ENCODE measurements around the gene PARD3B.
A peak's percentile ranks its signal among the peaks of the same experiment; 100 is the strongest.

Gene PARD3B

DNA sequence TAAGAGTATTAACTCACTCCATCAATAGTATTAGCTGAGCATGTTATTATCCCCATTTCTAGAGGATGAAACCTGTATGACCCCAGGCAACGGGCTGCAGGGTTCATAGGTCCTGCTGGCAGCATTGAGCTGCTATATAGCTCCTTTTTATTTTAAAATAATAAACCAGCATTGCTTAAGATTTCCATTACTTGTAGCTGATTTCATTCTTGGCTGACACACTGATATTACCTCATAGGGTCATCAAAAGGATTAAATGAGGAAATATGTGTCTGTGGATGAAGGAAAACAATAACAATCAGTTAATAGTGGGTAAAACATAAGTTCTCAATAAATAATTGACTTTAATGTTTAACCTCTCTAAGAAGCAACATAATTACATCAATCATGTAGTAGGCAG lies 1088.7 kb downstream of the PARD3B start:
- no peaks in the 10 kb centered on the region for H3K9me3 Mint-ChIP-seq
- ATAC-seq (no peak), DNase-seq (no peak)
- H3K36me3 Mint-ChIP-seq (ENCODE audit: low read depth) = no peaks in the 10 kb centered on the region
- no peaks in the 10 kb centered on the region for H3K27me3 Mint-ChIP-seq
- H3K27ac Mint-ChIP-seq = no peak overlapping the region
- H3K4me1 Mint-ChIP-seq = peaks cover 10% of the 10 kb centered on the region
- H3K4me3 Mint-ChIP-seq = no peak overlapping the region

GRCh38 chr2:205636549-205637319 lies 1091.5 kb downstream of the PARD3B start:
- Mint-ChIP-seq H3K27ac (no peak overlapping the region), H3K4me1 (peaks cover 8% of the 10 kb centered on the region), H3K4me3 (no peak overlapping the region), H3K36me3 (ENCODE audit: low read depth) (no peaks in the 10 kb centered on the region), H3K9me3 (no peaks in the 10 kb centered on the region), H3K27me3 (no peaks in the 10 kb centered on the region)
- ATAC-seq (no peak), DNase-seq (no peak)

GRCh38 chr2:205637320-205637602 lies 1092.0 kb downstream of the PARD3B start:
- Mint-ChIP-seq H3K27ac (no peak overlapping the region), H3K27me3 (peaks cover 2% of the 10 kb centered on the region), H3K4me1 (peaks cover 8% of the 10 kb centered on the region), H3K36me3 (ENCODE audit: low read depth) (no peaks in the 10 kb centered on the region), H3K9me3 (no peaks in the 10 kb centered on the region), H3K4me3 (no peak overlapping the region)
- DNase-seq (no peak), ATAC-seq (no peak)

- Mint-ChIP-seq H3K4me3 (no peak overlapping the region), H3K36me3 (ENCODE audit: low read depth) (no peaks in the 10 kb centered on the region), H3K27me3 (peaks cover 6% of the 10 kb centered on the region), H3K9me3 (no peaks in the 10 kb centered on the region), H3K27ac (no peak overlapping the region), H3K4me1 (peaks cover 8% of the 10 kb centered on the region)
- ATAC-seq (no peak), DNase-seq (no peak)
These were observed 1092.7 kb downstream of the PARD3B start for GRCh38 chr2:205637779-205638503.

GRCh38 chr2:205640716-205641115 lies 1095.4 kb downstream of the PARD3B start:
- Mint-ChIP-seq H3K9me3 (no peaks in the 10 kb centered on the region), H3K4me1 (peaks cover 8% of the 10 kb centered on the region), H3K27me3 (peaks cover 16% of the 10 kb centered on the region), H3K4me3 (no peak overlapping the region), H3K36me3 (ENCODE audit: low read depth) (no peaks in the 10 kb centered on the region), H3K27ac (no peak overlapping the region)
- no peak for DNase-seq
- ATAC-seq = no peak

DNA sequence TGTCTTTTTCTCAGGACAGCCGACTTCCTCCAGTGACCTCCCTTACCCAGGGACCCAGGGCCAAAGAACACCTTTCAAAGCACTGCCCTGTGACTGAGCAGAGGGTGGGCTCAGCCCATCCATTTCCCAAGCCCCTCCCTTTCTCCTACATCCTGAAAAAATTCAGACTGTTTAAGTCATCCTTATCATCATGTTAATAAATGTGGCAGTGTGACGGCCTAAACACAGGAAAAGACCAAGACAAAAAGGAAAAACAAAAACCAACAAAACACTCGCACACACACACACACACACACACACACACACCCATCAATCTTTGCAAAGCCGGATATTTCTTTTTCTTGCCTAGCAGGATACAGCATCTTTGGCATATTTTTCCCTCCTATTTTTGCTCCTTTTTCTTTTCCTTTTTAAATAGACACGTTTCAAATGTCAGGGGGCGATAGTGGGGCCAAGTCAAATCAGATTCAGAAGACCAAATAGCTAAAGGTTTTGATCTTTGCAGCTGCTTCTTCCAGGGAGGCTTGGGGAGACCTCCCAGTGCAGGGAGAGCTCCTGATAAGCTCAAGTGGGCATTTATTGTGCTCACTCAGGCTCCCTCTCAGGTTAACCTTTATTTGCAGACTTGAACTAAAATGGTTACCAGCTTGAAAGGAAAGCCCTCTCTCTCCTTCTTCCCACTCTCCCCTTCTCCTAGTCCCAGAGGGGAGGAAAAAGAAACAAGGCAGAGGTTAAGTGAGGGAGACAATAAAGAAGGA lies 1097.5 kb downstream of the PARD3B start:
- peaks cover 19% of the 10 kb centered on the region for H3K27me3 Mint-ChIP-seq
- no peaks in the 10 kb centered on the region for H3K36me3 Mint-ChIP-seq (ENCODE audit: low read depth)
- H3K27ac Mint-ChIP-seq = no peak overlapping the region
- no peak for DNase-seq
- ATAC-seq = no peak
- H3K9me3 Mint-ChIP-seq = no peaks in the 10 kb centered on the region
- peaks cover 2% of the 10 kb centered on the region for H3K4me1 Mint-ChIP-seq
- H3K4me3 Mint-ChIP-seq = no peak overlapping the region

DNA sequence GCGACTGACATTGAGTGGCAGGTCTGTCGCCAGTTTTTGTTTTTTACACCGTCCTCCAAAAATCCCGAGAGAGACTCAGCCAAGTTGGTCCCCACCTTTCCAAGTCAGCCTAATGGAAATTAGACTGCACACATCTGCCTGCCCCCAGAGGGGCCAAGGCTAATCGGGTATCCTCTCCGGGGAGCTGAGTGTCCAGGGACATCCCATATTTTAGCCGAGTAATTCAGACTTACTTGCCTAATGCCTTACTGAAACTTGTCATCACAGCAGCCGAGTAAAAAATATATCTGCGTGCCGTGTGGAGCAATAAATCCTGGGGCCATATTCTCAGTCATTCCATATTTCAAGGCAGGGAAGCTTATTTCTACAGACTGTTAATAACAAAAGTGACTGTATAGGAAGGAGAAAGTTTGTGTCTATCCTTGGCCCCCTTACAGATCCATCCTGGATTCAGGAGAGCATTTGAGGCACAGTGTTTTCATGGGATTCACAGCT lies 1098.2 kb downstream of the PARD3B start:
- no peaks in the 10 kb centered on the region for H3K36me3 Mint-ChIP-seq (ENCODE audit: low read depth)
- H3K9me3 Mint-ChIP-seq = no peaks in the 10 kb centered on the region
- peaks cover 19% of the 10 kb centered on the region for H3K27me3 Mint-ChIP-seq
- H3K27ac Mint-ChIP-seq = no peak overlapping the region
- no peak for ATAC-seq
- DNase-seq = no peak
- no peak overlapping the region for H3K4me3 Mint-ChIP-seq
- no peaks in the 10 kb centered on the region for H3K4me1 Mint-ChIP-seq

DNA sequence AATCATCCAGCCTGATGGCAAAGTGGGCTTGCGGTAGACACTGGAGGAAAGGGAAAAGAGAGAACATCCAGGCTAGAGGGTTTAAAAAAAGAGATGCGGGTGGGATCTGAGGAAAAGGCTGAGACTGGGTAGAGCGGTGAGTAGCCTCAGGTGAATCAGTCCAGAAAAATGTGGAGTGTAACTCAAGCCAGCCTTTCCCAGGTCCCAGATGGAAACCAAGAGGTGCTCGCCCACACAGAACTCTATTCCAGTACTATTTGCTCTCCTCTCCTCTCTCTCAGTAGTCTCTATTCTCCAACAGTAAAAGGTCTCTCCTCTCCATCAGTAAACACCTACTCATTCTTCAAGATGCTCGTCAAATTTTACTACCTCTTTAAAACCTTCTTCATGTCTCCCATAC lies 1098.7 kb downstream of the PARD3B start:
- no peaks in the 10 kb centered on the region for H3K4me1 Mint-ChIP-seq
- DNase-seq (no peak), ATAC-seq (no peak)
- peaks cover 19% of the 10 kb centered on the region for H3K27me3 Mint-ChIP-seq
- no peaks in the 10 kb centered on the region for H3K9me3 Mint-ChIP-seq
- no peak overlapping the region for H3K4me3 Mint-ChIP-seq
- H3K27ac Mint-ChIP-seq = no peak overlapping the region
- no peaks in the 10 kb centered on the region for H3K36me3 Mint-ChIP-seq (ENCODE audit: low read depth)

DNA sequence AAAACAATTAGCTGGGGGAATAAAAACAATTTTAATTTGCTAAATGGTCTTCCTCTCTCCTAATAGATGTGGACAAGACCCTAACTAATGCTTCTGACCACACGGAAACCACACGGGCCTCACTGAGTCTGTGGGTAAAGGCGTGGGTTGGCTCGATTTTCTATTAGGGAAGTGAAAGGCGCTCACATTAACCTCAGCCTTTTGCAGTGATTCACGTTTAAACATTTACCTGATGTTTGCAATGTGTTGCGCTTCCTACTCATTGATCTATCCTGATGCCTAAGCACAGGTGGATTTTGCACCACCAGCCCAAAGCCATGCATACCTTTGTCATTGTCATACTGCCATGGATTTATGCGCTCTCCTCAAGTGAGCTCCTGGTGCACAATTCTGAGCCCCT lies 1101.4 kb downstream of the PARD3B start:
- no peak overlapping the region for H3K27ac Mint-ChIP-seq
- no peak overlapping the region for H3K4me3 Mint-ChIP-seq
- no peak for ATAC-seq

DNA sequence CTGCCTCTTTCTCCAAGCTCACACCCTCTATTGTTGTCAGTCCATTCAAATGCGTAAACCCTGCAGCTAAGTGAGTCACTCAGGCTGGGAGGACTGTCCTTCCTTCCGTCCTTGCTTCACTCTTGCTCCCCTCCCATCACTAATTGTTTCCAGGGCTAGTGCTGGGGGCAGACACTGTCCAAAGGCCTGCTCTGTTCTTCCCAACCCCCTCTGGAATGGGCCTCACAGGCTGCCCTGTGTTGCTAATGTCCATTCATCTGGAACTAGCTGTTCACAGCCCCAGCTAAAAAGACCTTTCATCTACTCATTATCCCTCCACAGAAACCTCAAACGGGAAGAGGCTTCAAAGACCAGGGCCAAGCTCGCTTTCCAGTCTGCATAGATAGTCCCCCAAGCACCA lies 1105.2 kb downstream of the PARD3B start:
- peaks cover 3% of the 10 kb centered on the region for H3K27me3 Mint-ChIP-seq
- DNase-seq (no peak), ATAC-seq (no peak)
- H3K4me3 Mint-ChIP-seq = no peak overlapping the region
- H3K9me3 Mint-ChIP-seq = no peaks in the 10 kb centered on the region
- no peak overlapping the region for H3K27ac Mint-ChIP-seq
- H3K4me1 Mint-ChIP-seq = peaks cover 5% of the 10 kb centered on the region
- no peaks in the 10 kb centered on the region for H3K36me3 Mint-ChIP-seq (ENCODE audit: low read depth)

More for the DNA sequence above, 1101.4 kb downstream of the PARD3B start:
- no peaks in the 10 kb centered on the region for H3K9me3 Mint-ChIP-seq
- no peak for DNase-seq
- no peaks in the 10 kb centered on the region for H3K36me3 Mint-ChIP-seq (ENCODE audit: low read depth)
- H3K27me3 Mint-ChIP-seq = peaks cover 19% of the 10 kb centered on the region
- H3K4me1 Mint-ChIP-seq = no peaks in the 10 kb centered on the region

GRCh38 chr2:205650931-205651330 lies 1105.7 kb downstream of the PARD3B start:
- Mint-ChIP-seq H3K27ac (no peak overlapping the region), H3K36me3 (ENCODE audit: low read depth) (no peaks in the 10 kb centered on the region), H3K27me3 (peaks cover 3% of the 10 kb centered on the region), H3K4me1 (peaks cover 7% of the 10 kb centered on the region), H3K9me3 (no peaks in the 10 kb centered on the region), H3K4me3 (no peak overlapping the region)
- DNase-seq (no peak), ATAC-seq (no peak)

- ATAC-seq (no peak), DNase-seq (no peak)
- H3K4me3 Mint-ChIP-seq = no peak overlapping the region
- no peaks in the 10 kb centered on the region for H3K9me3 Mint-ChIP-seq
- no peak overlapping the region for H3K27ac Mint-ChIP-seq
- no peaks in the 10 kb centered on the region for H3K36me3 Mint-ChIP-seq (ENCODE audit: low read depth)
- H3K4me1 Mint-ChIP-seq = peaks cover 7% of the 10 kb centered on the region
- H3K27me3 Mint-ChIP-seq = no peaks in the 10 kb centered on the region
These were observed 1106.4 kb downstream of the PARD3B start for GRCh38 chr2:205651719-205652118.

DNA sequence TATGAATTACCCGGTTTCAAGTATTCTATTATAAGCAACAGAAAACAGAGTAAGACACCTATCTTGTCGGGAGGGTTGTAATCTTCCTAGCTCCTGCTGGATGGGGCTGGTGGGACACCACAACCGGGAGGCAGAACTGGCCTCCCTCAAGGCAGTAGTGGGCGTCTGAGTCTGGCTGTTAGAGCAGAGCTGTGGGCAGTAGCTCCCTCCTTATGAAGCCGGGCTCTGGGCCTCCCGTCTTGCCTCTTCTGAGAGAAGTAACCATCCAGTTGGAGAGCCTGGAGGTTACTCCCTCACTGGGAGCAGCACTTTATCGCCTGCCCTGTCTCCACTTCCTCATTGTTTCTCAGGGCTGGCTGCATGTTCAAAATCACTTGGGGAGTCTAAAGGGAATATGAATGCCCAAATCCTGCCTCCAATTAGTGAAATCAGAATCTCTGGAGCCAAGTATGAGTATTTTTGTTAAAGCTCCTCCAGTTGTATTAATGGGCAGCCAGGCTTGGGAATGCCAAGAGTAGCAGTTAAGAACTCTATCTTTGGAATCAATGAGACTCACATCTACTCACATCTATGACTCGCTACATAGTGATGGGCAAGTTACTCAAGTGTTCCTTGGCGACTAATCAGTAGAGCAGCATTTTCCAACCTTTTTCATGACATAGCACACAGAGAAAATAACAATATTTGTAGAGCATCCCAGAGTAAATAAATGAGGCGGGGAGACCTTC lies 1109.8 kb downstream of the PARD3B start:
- peak; percentile 69 for ATAC-seq
- Mint-ChIP-seq H3K27ac (no peak overlapping the region), H3K4me1 (peaks cover 10% of the 10 kb centered on the region), H3K9me3 (no peaks in the 10 kb centered on the region), H3K27me3 (no peaks in the 10 kb centered on the region), H3K4me3 (no peak overlapping the region), H3K36me3 (ENCODE audit: low read depth) (no peaks in the 10 kb centered on the region)
- DNase-seq = no peak

DNA sequence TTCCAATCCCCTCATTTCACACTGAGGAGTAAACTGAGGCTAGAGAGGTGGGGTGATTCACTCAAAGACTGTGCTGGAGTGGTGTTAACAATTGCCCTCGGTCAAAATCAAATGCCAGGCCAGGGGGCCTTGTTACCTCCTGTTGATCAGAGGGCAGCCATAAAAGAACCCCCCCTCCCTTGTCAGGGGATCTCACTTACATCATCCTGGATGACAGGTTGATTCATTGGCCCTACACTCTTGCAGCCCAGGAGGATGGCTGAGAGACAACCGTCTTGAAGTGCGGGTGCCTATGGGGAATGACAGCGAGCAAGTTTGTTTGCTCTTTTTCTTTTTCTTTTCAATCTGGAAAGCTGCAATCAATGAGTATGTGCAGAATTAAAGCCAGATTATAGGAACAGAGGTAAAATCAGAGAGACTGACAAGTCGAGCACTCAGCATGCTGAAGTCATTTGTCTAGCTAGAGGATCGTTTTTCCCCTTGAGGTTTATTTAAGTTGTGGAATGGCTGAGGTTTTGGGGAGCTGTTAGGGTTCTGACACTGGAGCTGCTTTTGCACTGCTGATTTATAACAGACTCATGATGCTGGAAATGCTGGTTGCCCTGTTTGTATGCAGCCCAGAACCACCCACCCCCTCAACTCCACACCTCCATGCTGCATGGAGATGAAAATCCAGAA lies 1110.6 kb downstream of the PARD3B start:
- Mint-ChIP-seq H3K27me3 (no peaks in the 10 kb centered on the region), H3K27ac (no peak overlapping the region), H3K4me1 (peaks cover 18% of the 10 kb centered on the region), H3K4me3 (no peak overlapping the region), H3K36me3 (ENCODE audit: low read depth) (no peaks in the 10 kb centered on the region), H3K9me3 (no peaks in the 10 kb centered on the region)
- no peak for DNase-seq
- ATAC-seq = peak; percentile 10

Data from activated naive CD8-positive, alpha-beta T cell treated with anti-CD3 and anti-CD28 coated beads, Interleukin-2, amount 50 U/mL, for 24 hours (primary cell).